ENCODE data around the gene DEFB113.
A peak's percentile ranks its signal among the peaks of the same experiment; 100 is the strongest.

The DEFB113 gene

GRCh38 chr6:49969605-49970004 is at the start of gene DEFB113:
Gene DEFB113, minus strand, starts transcription at chr6:49969625. Its CDS starts 0 bp downstream, at chr6:49969625.
- H3K4me1 Mint-ChIP-seq = no peaks in the 10 kb centered on the region
- no peaks in the 10 kb centered on the region for H3K27me3 Mint-ChIP-seq
- H3K36me3 Mint-ChIP-seq = no peaks in the 10 kb centered on the region
- no peak within 1 kb of the TSS for H3K4me3 Mint-ChIP-seq
- H3K27ac Mint-ChIP-seq = no peak within 1 kb of the TSS
- H3K9me3 Mint-ChIP-seq = no peaks in the 10 kb centered on the region

DNA sequence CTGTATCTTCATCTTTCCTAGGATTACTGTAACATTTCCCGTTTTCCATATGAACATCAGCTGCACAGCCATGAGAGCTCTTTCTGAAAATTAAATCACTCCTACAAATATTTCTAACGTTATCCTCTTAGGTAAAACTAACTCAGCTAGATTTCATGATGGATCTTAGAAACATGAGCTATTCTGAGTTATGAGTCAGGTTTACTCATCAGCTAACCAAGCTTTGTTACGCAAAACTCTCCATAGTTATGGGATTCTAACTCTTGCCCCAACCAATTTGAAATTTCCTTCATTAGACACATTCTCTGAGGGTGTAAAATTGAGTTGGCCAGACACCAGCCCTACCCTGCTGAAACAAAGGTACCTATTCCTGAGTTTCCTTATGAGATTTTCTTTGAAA is 38.4 kb upstream of the DEFB113 start:
- H3K27ac Mint-ChIP-seq = no peak overlapping the region
- H3K9me3 Mint-ChIP-seq = no peaks in the 10 kb centered on the region
- H3K27me3 Mint-ChIP-seq = no peaks in the 10 kb centered on the region
- H3K4me1 Mint-ChIP-seq = no peaks in the 10 kb centered on the region
- no peak overlapping the region for H3K4me3 Mint-ChIP-seq
- no peaks in the 10 kb centered on the region for H3K36me3 Mint-ChIP-seq

- Mint-ChIP-seq H3K4me3 (no peak overlapping the region), H3K36me3 (no peaks in the 10 kb centered on the region), H3K9me3 (peaks cover 11% of the 10 kb centered on the region), H3K27ac (no peak overlapping the region), H3K4me1 (no peaks in the 10 kb centered on the region), H3K27me3 (no peaks in the 10 kb centered on the region)
Observed at GRCh38 chr6:50003139-50003538, 33.7 kb upstream of the DEFB113 start.

DNA sequence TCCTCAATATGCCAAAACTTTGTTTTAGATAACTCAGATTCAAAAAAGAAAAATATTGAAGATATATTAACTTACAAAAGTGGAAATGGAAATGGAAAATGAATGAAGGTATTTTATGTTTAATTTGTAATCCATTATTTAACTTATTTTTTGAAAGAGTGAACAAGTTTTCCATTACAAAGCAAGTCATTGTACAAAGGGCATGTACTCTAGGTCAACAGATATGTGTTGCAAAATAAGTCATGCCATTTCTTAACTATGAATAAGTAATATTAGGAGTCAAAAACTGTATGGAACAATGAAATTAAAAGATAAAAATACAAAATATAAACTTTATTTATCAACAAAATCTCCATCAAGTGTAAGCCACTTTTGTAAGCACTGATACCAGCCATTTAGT is 25.9 kb upstream of the DEFB113 start:
- no peaks in the 10 kb centered on the region for H3K4me1 Mint-ChIP-seq
- no peak overlapping the region for H3K4me3 Mint-ChIP-seq
- no peaks in the 10 kb centered on the region for H3K27me3 Mint-ChIP-seq
- no peak overlapping the region for H3K27ac Mint-ChIP-seq
- no peaks in the 10 kb centered on the region for H3K9me3 Mint-ChIP-seq
- no peaks in the 10 kb centered on the region for H3K36me3 Mint-ChIP-seq

DNA sequence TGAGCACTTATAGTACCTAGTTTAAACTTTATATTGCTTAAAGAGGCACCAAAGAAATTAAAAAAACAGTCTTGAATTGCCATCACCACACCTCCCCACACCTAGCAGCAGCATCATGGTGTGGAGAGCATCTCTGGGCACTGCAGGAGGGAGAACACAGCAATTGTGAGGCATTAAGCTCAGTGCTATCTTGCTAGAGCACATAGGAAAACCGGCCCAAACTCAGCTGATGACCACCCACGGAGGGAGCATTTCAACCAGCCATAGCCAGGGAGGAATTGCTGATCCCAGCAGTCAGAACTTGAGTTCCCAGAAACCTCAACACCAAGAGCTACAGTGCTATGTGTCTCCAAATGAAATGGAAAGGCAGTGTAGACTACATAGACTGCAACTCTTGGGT is 19.5 kb upstream of the DEFB113 start:
- no peaks in the 10 kb centered on the region for H3K9me3 Mint-ChIP-seq
- no peaks in the 10 kb centered on the region for H3K36me3 Mint-ChIP-seq
- H3K4me1 Mint-ChIP-seq = no peaks in the 10 kb centered on the region
- no peaks in the 10 kb centered on the region for H3K27me3 Mint-ChIP-seq
- H3K27ac Mint-ChIP-seq = no peak overlapping the region
- no peak overlapping the region for H3K4me3 Mint-ChIP-seq

- Mint-ChIP-seq H3K27ac (no peak overlapping the region), H3K4me1 (no peaks in the 10 kb centered on the region), H3K36me3 (no peaks in the 10 kb centered on the region), H3K9me3 (no peaks in the 10 kb centered on the region), H3K4me3 (no peak overlapping the region), H3K27me3 (no peaks in the 10 kb centered on the region)
Observed at GRCh38 chr6:49987749-49988148, 18.3 kb upstream of the DEFB113 start.

DNA sequence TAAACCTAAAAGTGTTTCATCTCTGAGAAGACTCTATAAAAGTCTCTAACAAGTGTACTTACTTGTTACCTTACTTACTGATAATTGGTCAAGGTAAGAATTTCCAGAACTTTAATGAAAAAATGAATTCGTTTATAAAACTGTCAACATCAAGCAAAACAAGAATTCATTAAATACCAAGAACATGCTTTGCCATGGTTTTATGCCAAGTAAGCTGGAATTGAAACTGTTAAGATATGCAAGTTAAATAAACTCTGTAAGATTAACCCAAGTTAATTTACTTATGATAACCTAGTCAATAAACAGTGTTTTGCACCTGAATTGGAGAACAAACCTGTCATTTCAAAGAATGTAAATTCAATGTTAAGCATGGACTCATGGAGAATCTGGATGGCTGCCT is 17.1 kb upstream of the DEFB113 start:
- Mint-ChIP-seq H3K4me1 (no peaks in the 10 kb centered on the region), H3K27me3 (no peaks in the 10 kb centered on the region), H3K4me3 (no peak overlapping the region), H3K36me3 (no peaks in the 10 kb centered on the region), H3K27ac (no peak overlapping the region), H3K9me3 (no peaks in the 10 kb centered on the region)

DNA sequence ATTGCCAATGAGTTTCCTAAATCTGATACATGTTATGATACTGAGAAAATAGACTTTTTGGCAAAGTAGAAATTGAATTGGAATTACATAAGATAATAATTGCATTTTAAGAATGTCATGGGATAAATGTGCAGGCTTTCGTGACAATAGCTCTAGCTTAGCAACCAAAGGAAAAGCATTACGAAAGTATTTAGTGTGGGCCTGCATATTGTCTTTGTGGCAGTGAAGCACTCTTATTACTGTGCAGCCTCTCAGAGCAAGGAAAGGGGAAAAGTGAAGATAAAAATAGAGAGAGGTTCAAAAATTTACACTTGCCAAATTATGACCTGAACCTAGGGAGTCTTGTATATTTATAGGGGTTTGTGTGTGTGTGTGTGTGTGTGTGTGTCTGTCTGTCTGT is 12.6 kb upstream of the DEFB113 start:
- Mint-ChIP-seq H3K9me3 (no peaks in the 10 kb centered on the region), H3K4me1 (peaks cover 9% of the 10 kb centered on the region), H3K4me3 (no peak overlapping the region), H3K36me3 (no peaks in the 10 kb centered on the region), H3K27me3 (no peaks in the 10 kb centered on the region), H3K27ac (no peak overlapping the region)

GRCh38 chr6:49980898-49981297 is 11.5 kb upstream of the DEFB113 start:
- peaks cover 3% of the 10 kb centered on the region for H3K9me3 Mint-ChIP-seq
- H3K27ac Mint-ChIP-seq = no peak overlapping the region
- H3K4me1 Mint-ChIP-seq = peaks cover 9% of the 10 kb centered on the region
- H3K27me3 Mint-ChIP-seq = no peaks in the 10 kb centered on the region
- no peak overlapping the region for H3K4me3 Mint-ChIP-seq
- no peaks in the 10 kb centered on the region for H3K36me3 Mint-ChIP-seq

DNA sequence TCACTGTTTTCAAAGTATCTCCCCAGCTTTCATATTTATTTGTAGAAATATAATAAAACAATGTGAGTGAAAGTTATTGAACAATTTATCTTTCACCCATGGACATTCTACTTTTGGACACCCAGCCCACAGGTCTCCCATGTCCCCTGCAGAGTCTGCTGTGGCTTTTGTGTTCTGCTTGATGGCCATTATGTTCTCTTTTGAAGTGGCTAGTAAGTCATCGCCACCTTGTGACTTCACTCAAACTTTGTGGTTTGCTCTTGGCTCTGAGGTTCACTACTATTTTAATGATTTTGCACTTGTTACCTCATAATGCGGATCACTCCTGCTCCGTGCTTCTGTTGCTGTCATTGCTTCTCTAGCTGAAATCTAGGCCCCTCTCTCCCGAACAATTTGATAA is 10.2 kb upstream of the DEFB113 start:
- peaks cover 5% of the 10 kb centered on the region for H3K9me3 Mint-ChIP-seq
- H3K4me1 Mint-ChIP-seq = peaks cover 9% of the 10 kb centered on the region
- H3K36me3 Mint-ChIP-seq = no peaks in the 10 kb centered on the region
- H3K27me3 Mint-ChIP-seq = no peaks in the 10 kb centered on the region
- no peak overlapping the region for H3K4me3 Mint-ChIP-seq
- no peak overlapping the region for H3K27ac Mint-ChIP-seq

GRCh38 chr6:49978332-49979226 is 9.2 kb upstream of the DEFB113 start:
- peaks cover 5% of the 10 kb centered on the region for H3K9me3 Mint-ChIP-seq
- H3K36me3 Mint-ChIP-seq = no peaks in the 10 kb centered on the region
- H3K27me3 Mint-ChIP-seq = no peaks in the 10 kb centered on the region
- no peak overlapping the region for H3K27ac Mint-ChIP-seq
- H3K4me1 Mint-ChIP-seq = peaks cover 9% of the 10 kb centered on the region
- H3K4me3 Mint-ChIP-seq = peak overlapping the region; percentile 23

GRCh38 chr6:49966823-49967222 is 2.6 kb downstream of the DEFB113 start:
- Mint-ChIP-seq H3K4me3 (no peak overlapping the region), H3K27ac (no peak overlapping the region), H3K9me3 (no peaks in the 10 kb centered on the region), H3K36me3 (no peaks in the 10 kb centered on the region), H3K4me1 (no peaks in the 10 kb centered on the region), H3K27me3 (no peaks in the 10 kb centered on the region)

DNA sequence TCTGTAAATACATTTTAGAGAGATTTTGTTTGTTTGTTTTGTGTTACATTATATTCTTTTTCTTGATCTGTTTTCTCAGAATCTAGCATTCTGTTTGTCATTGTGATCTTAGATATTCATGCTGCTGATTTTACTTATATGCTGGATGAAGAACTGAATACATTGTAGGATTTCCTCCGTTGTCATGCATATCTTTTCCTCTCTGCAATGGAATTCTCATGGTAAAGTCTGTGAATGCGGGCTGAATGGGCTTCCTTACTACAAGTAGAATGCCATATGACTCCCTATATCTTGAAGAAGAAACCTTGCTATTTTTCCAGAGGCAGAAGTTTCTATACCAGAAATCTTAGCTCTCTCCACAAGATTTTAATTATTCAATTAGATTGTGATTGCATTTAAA is 3.1 kb downstream of the DEFB113 start:
- H3K27ac Mint-ChIP-seq = no peak overlapping the region
- no peak overlapping the region for H3K4me3 Mint-ChIP-seq
- H3K27me3 Mint-ChIP-seq = no peaks in the 10 kb centered on the region
- H3K36me3 Mint-ChIP-seq = no peaks in the 10 kb centered on the region
- H3K4me1 Mint-ChIP-seq = no peaks in the 10 kb centered on the region
- no peaks in the 10 kb centered on the region for H3K9me3 Mint-ChIP-seq

DNA sequence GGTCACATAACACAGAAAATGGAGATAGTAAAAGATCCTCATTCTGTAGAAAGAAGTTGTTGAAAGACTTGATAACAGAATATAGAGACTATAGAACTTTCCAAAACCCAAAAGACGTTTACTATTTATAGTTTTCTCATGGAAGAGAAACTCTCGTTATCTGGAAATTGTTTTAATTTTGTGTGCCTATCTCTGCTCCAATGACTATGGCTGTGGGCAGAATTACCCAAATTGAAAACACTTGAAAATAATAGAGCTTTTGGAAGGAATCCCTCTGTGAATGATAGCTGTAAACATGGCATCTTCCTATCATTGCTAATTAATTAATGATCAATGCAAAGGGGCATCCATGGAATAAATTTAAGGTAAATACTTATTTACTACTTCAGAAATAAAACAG is 5.4 kb downstream of the DEFB113 start, which contains the start of gene DEFB114:
TSS of gene DEFB114 (minus strand) at position 101 of the 400 bp plus-strand sequence. CDS start at position 42, 59 bp downstream.
- no peaks in the 10 kb centered on the region for H3K27me3 Mint-ChIP-seq
- no peak within 1 kb of the TSS for H3K27ac Mint-ChIP-seq
- H3K4me3 Mint-ChIP-seq = no peak within 1 kb of the TSS
- no peaks in the 10 kb centered on the region for H3K36me3 Mint-ChIP-seq
- H3K9me3 Mint-ChIP-seq = peaks cover 8% of the 10 kb centered on the region
- H3K4me1 Mint-ChIP-seq = no peaks in the 10 kb centered on the region

DNA sequence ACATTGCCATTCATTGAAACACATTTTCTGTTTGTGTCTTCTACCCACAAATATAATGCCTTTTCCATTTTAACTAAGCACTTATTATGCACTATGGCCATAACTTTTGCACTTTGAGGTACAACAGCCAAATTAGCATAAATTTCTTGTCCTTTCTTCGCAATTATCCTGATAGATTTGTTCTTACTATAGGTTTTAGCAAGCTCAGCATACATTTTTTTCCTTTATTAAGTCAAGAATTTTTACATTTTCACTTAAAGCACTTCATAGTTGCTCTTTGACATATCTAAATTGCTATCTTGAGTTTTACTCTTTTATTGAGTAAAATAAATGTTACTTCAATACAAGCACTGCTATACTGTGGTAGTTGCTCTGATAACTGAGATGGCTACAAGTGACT is 11.2 kb downstream of the DEFB113 start:
- H3K4me1 Mint-ChIP-seq = no peaks in the 10 kb centered on the region
- H3K9me3 Mint-ChIP-seq = peaks cover 16% of the 10 kb centered on the region
- no peaks in the 10 kb centered on the region for H3K36me3 Mint-ChIP-seq
- H3K27me3 Mint-ChIP-seq = no peaks in the 10 kb centered on the region
- H3K27ac Mint-ChIP-seq = no peak overlapping the region
- H3K4me3 Mint-ChIP-seq = no peak overlapping the region

DNA sequence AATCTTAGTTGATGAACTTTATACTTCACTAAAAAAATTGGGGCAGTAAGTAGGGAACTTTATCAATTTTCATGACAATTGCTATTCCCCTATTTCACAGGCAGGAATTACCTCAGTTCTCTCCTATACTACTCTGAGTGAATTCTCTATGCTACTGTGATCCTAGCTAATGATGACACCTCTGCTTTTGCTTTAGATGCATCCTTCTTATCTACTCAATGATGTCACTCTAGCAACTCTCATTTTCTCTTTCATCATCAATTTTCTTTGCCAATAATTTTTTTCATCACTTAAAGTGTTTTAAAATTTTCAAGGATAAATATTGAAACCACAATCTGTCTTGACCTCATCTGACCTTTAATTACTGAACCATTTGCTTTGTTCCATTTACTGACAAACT is 13.6 kb downstream of the DEFB113 start:
- Mint-ChIP-seq H3K4me1 (no peaks in the 10 kb centered on the region), H3K4me3 (no peak overlapping the region), H3K27ac (no peak overlapping the region), H3K27me3 (no peaks in the 10 kb centered on the region), H3K36me3 (no peaks in the 10 kb centered on the region), H3K9me3 (peaks cover 16% of the 10 kb centered on the region)

DNA sequence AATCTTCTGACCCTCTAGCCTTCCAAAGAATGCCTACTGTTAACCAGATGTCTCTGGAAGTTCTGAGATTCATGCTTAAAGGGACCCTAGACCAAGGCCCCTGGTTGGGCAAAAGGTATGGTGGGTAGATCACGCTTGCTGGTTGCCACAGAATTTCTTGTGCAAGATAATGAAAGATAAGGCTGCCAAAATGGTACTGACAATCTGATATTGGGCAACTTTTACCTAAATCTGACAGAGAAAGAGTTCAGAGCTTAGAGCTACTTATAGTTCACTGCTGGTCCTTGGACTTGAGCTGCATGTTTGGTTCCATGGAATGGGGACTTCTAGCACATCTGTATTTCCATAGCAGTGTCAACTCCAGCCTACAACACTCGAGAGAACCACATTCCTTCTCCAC is 17.5 kb downstream of the DEFB113 start:
- Mint-ChIP-seq H3K27ac (no peak overlapping the region), H3K4me1 (no peaks in the 10 kb centered on the region), H3K9me3 (peaks cover 7% of the 10 kb centered on the region), H3K4me3 (no peak overlapping the region), H3K27me3 (no peaks in the 10 kb centered on the region), H3K36me3 (no peaks in the 10 kb centered on the region)
